ENCODE data around the gene LRP1. TPM values are rescaled to one million over a fixed set of nuclear protein-coding genes. Genes with fewer than 3 reads are reported as not detected.

Gene LRP1
- total and polyA plus RNA-seq, 2 of the 13 experiments (the other 11 are each of a cell fraction or from before 2014, with no cell fraction given) = 14.7 to 30.8 TPM

DNA sequence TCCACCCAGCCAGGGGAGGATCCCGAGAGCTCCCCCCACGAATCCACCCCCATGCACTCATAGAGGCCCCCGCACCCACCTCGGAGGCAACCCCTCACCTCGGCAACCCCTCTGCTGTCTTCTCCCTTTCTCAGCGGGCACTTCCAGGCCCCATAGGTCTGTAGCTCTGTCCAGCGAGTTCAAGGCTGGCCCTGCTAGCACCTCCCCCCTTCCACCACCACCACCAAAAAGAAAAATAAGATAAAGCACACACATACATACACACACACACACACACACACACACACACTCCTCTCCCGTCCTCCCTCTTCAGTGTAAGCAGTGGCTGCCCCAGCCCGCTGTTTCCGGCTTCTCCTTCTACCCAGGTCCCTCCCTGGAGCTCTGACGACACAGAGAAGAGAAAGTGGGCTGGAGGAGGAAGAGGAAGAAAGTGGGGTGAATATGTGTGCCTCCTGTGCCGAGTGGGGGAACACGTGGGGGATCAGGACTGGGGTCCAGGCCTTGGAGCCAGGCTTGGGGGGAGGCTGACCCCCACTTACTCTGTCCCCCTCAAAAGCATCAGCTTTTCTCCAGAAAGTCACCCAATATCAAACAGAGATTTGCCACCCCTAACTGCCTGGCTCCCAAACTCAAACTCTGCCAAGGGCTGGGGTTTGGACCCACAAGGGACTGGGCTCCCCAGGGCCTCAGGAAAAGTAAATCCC, 17.1 kb upstream of the LRP1 start, which contains the start of gene STAT6 (continued):
- TF ChIP-seq, protein P1, sequence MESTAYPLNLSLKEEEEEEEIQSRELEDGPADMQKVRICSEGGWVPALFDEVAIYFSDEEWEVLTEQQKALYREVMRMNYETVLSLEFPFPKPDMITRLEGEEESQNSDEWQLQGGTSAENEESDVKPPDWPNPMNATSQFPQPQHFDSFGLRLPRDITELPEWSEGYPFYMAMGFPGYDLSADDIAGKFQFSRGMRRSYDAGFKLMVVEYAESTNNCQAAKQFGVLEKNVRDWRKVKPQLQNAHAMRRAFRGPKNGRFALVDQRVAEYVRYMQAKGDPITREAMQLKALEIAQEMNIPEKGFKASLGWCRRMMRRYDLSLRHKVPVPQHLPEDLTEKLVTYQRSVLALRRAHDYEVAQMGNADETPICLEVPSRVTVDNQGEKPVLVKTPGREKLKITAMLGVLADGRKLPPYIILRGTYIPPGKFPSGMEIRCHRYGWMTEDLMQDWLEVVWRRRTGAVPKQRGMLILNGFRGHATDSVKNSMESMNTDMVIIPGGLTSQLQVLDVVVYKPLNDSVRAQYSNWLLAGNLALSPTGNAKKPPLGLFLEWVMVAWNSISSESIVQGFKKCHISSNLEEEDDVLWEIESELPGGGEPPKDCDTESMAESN (CRISPR knock-in tag; conservative IDR thresholded peaks at IDR 0.05) = no peak; the same call in 1 of the 2 replicates
- TF ChIP-seq ZNF547 (CRISPR knock-in tag; IDR thresholded peaks at IDR 0.05) (no peak), TEAD3 (CRISPR knock-in tag; optimal IDR thresholded peaks at IDR 0.05; ENCODE audit: borderline replicate concordance) (peak; percentile 8), FOXP4 (CRISPR knock-in tag; IDR thresholded peaks at IDR 0.05) (no peak), SNRNP70 (IDR thresholded peaks at IDR 0.05; ENCODE audit: low read depth, low read length) (no peak), ZNF878 (CRISPR knock-in tag; IDR thresholded peaks at IDR 0.05) (no peak), TAF1 (CRISPR knock-in tag; IDR thresholded peaks at IDR 0.05) (no peak; the same call in 1 of the 2 replicates), PHF20 (CRISPR knock-in tag; IDR thresholded peaks at IDR 0.05) (no peak), SIX4 (CRISPR knock-in tag; IDR thresholded peaks at IDR 0.05) (no peak), ZNF33A (CRISPR knock-in tag; IDR thresholded peaks at IDR 0.05; ENCODE audit: borderline replicate concordance) (no peak), ZNF20 (CRISPR knock-in tag; IDR thresholded peaks at IDR 0.05) (no peak), SRY (CRISPR knock-in tag; IDR thresholded peaks at IDR 0.05) (peak; percentile 5; the same call in 1 of the 2 replicates), SPEN (CRISPR knock-in tag; IDR thresholded peaks at IDR 0.05; ENCODE audit: low read depth) (0 out of 2 replicates have a peak, but pooled peaks have one; percentile 5), MIXL1 (CRISPR knock-in tag; IDR thresholded peaks at IDR 0.05) (no peak), NR3C1 (CRISPR knock-in tag; IDR thresholded peaks at IDR 0.05) (no peak), KLF11 (CRISPR knock-in tag; IDR thresholded peaks at IDR 0.05) (0 out of 2 replicates have a peak, but pooled peaks have one; percentile 24), FOXA1 (IDR thresholded peaks at IDR 0.05) (no peak), FOXA1 (CRISPR knock-in tag; IDR thresholded peaks at IDR 0.05) (no peak), MBD4 (IDR thresholded peaks at IDR 0.05; ENCODE audit: borderline replicate concordance, low read length) (0 out of 2 replicates have a peak, but pooled peaks have one; percentile 19), BCL6 (CRISPR knock-in tag; IDR thresholded peaks at IDR 0.05) (no peak), ATF4 (CRISPR knock-in tag; IDR thresholded peaks at IDR 0.05) (0 out of 4 replicates have a peak, but pooled peaks of 1 of the 2 experiments have one; percentile 28), NFKBIZ (CRISPR knock-in tag; IDR thresholded peaks at IDR 0.05) (no peak), CBX1 (IDR thresholded peaks at IDR 0.05; ENCODE audit: low read depth) (no peak), ARID2 (CRISPR knock-in tag; IDR thresholded peaks at IDR 0.05; ENCODE audit: borderline replicate concordance) (peak; percentile 48; the same call in 1 of the 2 replicates), ZNF496 (CRISPR knock-in tag; IDR thresholded peaks at IDR 0.05; ENCODE audit: insufficient replicate concordance) (no peak)
- TF ChIP-seq, protein P2, sequence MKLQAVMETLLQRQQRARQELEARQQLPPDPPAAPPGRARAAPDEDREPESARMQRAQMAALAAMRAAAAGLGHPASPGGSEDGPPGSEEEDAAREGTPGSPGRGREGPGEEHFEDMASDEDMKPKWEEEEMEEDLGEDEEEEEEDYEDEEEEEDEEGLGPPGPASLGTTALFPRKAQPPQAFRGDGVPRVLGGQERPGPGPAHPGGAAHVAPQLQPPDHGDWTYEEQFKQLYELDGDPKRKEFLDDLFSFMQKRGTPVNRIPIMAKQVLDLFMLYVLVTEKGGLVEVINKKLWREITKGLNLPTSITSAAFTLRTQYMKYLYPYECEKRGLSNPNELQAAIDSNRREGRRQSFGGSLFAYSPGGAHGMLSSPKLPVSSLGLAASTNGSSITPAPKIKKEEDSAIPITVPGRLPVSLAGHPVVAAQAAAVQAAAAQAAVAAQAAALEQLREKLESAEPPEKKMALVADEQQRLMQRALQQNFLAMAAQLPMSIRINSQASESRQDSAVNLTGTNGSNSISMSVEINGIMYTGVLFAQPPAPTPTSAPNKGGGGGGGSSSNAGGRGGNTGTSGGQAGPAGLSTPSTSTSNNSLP (IDR thresholded peaks at IDR 0.05; ENCODE audit: low read depth, low read length) = no peak

All from HepG2 (cell line).